Measurements from ENCODE around the gene RAP1GAP2. TPM values are rescaled to one million over a fixed set of nuclear protein-coding genes. Genes with fewer than 3 reads are reported as not detected.

RAP1GAP2 gene
- polyA plus RNA-seq, 1 donor: 21.3 TPM

DNA sequence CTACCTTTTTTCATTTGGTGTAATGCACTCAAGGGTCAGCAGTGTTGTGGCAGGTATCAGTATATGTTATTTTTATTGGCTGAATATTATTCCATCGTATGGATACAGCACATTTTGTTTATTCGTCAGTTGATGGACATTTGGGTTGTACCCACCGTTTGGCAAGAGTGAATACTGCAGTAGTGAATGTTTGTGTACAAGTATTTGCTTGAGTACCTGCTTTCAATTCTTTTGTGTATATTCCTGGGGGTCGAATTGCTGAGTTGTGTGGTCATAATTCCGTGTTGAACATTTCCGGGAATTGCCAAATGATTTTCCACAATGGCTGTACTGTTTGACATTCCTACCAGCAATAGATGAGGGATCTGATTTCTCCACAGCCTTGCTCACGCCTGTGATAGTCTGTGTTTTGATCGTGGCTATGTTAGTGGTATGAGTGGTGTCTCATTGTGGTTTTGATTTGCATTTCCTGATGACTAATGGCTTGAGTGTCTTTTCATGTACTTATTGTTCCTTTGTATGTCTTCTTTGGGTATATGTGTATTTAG, 158.7 kb downstream of the RAP1GAP2 start:
- H3K4me3 ChIP-seq (ENCODE audit: low read length): no peak overlapping the region
- no peak for DNase-seq
- H3K4me1 ChIP-seq (ENCODE audit: control insufficient read depth, insufficient read depth, low read length): peaks cover 3% of the 10 kb centered on the region
- peaks cover 3% of the 10 kb centered on the region for H3K36me3 ChIP-seq (ENCODE audit: control insufficient read depth, insufficient read depth, low read length)
- H3K9me3 ChIP-seq (ENCODE audit: control insufficient read depth, low read depth, low read length): no peaks in the 10 kb centered on the region
- no peaks in the 10 kb centered on the region for H3K27me3 ChIP-seq (ENCODE audit: control insufficient read depth, insufficient read depth, low read length)
- WGBS (ENCODE audit: insufficient coverage, low lambda C conversion rate): 67% methylated on average over 1 of the region's 8 CpGs
- H3K27ac ChIP-seq (ENCODE audit: low read length): no peak overlapping the region

DNA sequence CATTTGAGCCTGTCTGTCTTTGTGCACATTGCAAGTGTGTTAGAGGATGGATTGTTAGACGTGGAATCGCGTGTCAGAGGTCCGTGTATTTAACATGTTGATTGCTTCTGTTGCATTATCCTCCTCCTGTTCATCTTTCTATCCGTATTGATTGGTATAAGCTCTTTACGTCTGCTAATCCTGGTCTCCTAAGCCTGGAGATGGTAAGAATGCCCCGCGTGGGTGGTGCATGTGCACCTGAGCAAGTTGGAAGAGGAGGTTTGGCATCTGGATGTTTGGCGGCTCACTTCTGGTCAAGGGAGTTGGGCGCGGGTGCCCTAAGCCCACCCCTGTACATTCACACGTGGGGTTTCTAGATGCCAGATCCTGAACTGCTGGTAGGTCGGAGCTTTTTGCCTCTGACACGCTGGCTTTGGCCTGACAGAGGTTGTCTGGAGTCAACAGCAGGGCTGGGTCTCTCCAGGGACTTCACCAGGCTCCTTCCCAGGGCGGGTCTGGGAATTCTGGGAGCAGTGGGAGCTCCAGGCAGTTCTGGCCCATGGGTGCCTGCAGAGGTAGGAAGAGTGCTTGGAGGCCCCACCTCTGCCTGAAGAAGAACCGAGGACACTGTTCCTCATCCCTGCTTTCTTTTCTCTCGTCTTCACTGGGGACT, 159.8 kb downstream of the RAP1GAP2 start:
- DNase-seq: no peak
- 90% methylated on average over 4 of the region's 17 CpGs for WGBS (ENCODE audit: insufficient coverage, low lambda C conversion rate)
- H3K27ac ChIP-seq (ENCODE audit: low read length): no peak overlapping the region
- no peaks in the 10 kb centered on the region for H3K9me3 ChIP-seq (ENCODE audit: control insufficient read depth, low read depth, low read length)
- H3K4me1 ChIP-seq (ENCODE audit: control insufficient read depth, insufficient read depth, low read length): peaks cover 9% of the 10 kb centered on the region
- no peak overlapping the region for H3K4me3 ChIP-seq (ENCODE audit: low read length)
- H3K36me3 ChIP-seq (ENCODE audit: control insufficient read depth, insufficient read depth, low read length): peaks cover under 1% of the 10 kb centered on the region
- no peaks in the 10 kb centered on the region for H3K27me3 ChIP-seq (ENCODE audit: control insufficient read depth, insufficient read depth, low read length)

DNA sequence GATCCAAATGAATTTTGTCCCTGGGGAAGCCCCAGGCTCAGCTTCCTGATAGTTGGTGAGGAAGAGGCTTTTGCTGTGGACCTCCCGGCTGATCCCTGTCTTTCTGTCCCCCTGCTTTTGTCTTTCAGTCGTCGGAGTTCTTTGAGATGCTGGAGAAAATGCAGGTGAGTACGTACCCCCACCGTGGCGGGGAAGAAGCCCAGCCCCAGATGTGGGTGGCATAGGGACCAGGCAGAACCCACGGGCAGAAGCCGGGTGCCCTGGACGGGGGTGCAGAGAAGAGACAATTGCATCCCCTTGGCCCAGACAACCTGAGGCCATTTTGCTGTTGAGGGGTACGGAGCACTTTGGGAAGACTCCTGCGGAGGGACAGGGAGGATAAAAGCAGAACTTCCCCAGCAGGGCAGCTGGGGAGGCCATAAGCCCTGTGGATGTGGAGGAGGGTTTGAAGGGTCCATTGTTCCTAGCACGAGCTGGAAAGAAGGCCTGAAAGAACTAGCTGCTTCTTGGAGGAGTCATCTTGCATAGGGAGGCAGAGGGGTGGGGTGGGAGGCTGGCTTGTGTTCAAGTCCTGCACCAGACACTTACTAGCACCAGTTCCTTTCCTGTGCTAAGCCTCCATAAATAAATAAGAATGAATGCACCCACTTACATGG, 161.5 kb downstream of the RAP1GAP2 start:
- DNase-seq: no peak
- no CpG with 5 or more reads among the region's 12 CpGs for WGBS (ENCODE audit: insufficient coverage, low lambda C conversion rate)
- Histone ChIP-seq H3K4me3 (ENCODE audit: low read length) (no peak overlapping the region), H3K36me3 (ENCODE audit: control insufficient read depth, insufficient read depth, low read length) (no peaks in the 10 kb centered on the region), H3K9me3 (ENCODE audit: control insufficient read depth, low read depth, low read length) (no peaks in the 10 kb centered on the region), H3K4me1 (ENCODE audit: control insufficient read depth, insufficient read depth, low read length) (peaks cover 9% of the 10 kb centered on the region), H3K27ac (ENCODE audit: low read length) (no peak overlapping the region), H3K27me3 (ENCODE audit: control insufficient read depth, insufficient read depth, low read length) (no peaks in the 10 kb centered on the region)

DNA sequence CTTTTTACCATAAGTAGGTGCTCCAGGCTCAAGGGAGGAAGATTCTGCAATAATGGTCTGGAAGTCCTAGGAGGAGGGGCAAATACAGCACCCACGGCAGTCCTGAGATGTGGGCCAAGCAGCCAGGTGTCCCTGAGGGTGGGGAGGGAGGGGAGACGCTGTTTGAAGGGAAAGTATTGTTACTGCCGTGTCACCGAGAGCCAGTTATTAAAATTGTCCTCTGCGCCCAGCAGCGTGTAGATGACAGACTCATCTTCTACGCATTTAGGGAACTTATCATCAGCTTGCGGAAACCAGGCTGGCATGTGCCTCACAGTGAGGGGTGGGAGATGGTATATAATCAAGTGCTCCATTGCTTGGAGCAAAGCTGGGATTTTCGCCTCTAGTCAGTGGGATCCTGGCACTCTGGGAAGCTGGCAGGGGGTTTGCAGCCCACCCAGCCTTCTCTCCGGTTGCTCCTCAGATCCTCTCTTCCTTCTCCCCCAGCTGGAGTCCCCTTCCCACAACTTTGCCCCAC, 162.5 kb downstream of the RAP1GAP2 start:
- Histone ChIP-seq H3K36me3 (ENCODE audit: control insufficient read depth, insufficient read depth, low read length) (peaks cover 3% of the 10 kb centered on the region), H3K27me3 (ENCODE audit: control insufficient read depth, insufficient read depth, low read length) (no peaks in the 10 kb centered on the region), H3K27ac (ENCODE audit: low read length) (no peak overlapping the region), H3K9me3 (ENCODE audit: control insufficient read depth, low read depth, low read length) (no peaks in the 10 kb centered on the region), H3K4me1 (ENCODE audit: control insufficient read depth, insufficient read depth, low read length) (peaks cover 9% of the 10 kb centered on the region), H3K4me3 (ENCODE audit: low read length) (no peak overlapping the region)
- DNase-seq: no peak
- no CpG with 5 or more reads among the region's 10 CpGs for WGBS (ENCODE audit: insufficient coverage, low lambda C conversion rate)

DNA sequence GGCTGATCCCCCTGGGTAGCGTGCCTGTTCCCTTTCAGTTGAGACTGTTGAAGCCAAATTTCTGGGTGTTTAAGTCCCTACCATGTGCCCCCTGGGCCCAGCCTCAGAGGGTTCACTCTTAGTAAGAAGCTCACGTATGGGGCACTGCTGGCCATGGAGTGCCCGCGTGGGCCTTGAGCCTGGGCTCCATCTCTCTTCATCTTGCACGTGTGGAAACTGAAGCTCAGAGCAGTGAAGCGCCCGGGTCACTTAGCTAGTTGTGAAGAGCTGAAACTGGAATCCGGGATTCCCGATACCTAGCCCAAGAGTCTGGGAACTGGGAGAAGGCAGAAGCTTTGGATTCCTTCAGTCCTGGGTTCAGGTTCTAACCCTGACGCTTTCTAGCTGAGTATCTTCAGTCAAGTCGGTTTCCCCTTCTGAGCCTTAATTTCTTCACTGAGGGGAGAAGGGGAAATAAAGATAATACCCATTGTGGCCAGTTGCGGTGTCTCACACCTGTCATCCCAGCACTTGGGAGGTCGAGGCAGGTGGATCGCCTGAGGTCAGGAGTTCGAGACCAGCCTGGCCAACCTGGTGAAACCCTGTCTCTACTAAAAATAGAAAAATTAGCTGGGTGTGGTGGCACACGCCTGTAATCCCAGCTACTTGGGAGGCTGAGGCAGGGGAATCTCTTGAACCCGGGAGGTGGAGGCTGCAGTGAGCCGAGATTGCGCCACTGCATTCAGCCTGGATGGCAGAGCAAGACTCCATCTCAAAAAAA, 163.3 kb downstream of the RAP1GAP2 start:
- H3K4me1 ChIP-seq (ENCODE audit: control insufficient read depth, insufficient read depth, low read length): peaks cover 9% of the 10 kb centered on the region

DNA sequence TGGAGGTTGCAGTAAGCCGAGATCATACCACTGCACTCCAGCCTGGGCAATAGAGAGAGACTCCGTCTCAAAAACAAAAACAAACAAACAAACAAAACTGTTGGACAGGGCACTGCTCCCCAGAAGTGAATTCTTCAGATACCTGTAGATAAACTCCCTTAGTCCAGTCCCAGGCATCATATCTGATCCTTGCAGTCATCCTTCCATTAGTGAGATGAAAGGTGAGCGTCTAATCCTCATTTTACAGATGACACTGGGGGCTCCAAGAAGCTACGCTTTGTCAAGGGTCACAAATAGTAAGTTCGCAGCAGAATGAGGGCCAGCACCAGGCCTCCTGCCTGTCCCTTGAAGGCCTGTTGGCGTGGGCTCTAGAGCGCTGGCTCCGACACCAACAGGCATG, 165.2 kb downstream of the RAP1GAP2 start:
- H3K27me3 ChIP-seq (ENCODE audit: control insufficient read depth, insufficient read depth, low read length): no peaks in the 10 kb centered on the region
- no peak overlapping the region for H3K27ac ChIP-seq (ENCODE audit: low read length)
- no peaks in the 10 kb centered on the region for H3K9me3 ChIP-seq (ENCODE audit: control insufficient read depth, low read depth, low read length)
- WGBS (ENCODE audit: insufficient coverage, low lambda C conversion rate): no CpG with 5 or more reads among the region's 8 CpGs
- no peak for DNase-seq
- peaks cover 9% of the 10 kb centered on the region for H3K4me1 ChIP-seq (ENCODE audit: control insufficient read depth, insufficient read depth, low read length)
- H3K4me3 ChIP-seq (ENCODE audit: low read length): no peak overlapping the region
- peaks cover 9% of the 10 kb centered on the region for H3K36me3 ChIP-seq (ENCODE audit: control insufficient read depth, insufficient read depth, low read length)

More for the DNA sequence above, 163.3 kb downstream of the RAP1GAP2 start:
- Histone ChIP-seq H3K27ac (ENCODE audit: low read length) (no peak overlapping the region), H3K27me3 (ENCODE audit: control insufficient read depth, insufficient read depth, low read length) (no peaks in the 10 kb centered on the region), H3K4me3 (ENCODE audit: low read length) (no peak overlapping the region), H3K36me3 (ENCODE audit: control insufficient read depth, insufficient read depth, low read length) (peaks cover 3% of the 10 kb centered on the region), H3K9me3 (ENCODE audit: control insufficient read depth, low read depth, low read length) (no peaks in the 10 kb centered on the region)
- no CpG with 5 or more reads among the region's 19 CpGs for WGBS (ENCODE audit: insufficient coverage, low lambda C conversion rate)
- no peak for DNase-seq

DNA sequence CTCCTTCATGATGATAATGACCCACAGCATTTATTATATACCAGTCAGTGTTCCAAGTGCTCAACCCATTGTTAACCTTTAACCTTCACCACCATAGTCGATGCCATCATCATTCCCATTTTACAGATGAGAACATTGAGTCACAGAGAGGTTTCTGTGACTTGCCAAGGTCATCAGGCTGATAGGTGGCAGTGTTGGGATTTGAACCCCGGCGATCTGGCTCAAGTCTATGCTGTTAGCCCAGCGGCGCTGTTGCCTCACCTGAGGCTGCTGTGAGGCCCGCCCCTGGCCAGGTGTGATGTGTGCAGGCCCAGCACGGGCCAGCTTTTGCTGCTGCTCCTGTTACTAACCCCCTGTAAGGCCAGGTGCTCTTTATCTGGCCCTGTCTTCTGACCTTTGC, 166.0 kb downstream of the RAP1GAP2 start:
- DNase-seq: no peak
- H3K27ac ChIP-seq (ENCODE audit: low read length): no peak overlapping the region
- peaks cover 9% of the 10 kb centered on the region for H3K36me3 ChIP-seq (ENCODE audit: control insufficient read depth, insufficient read depth, low read length)
- H3K4me3 ChIP-seq (ENCODE audit: low read length): no peak overlapping the region
- no peaks in the 10 kb centered on the region for H3K27me3 ChIP-seq (ENCODE audit: control insufficient read depth, insufficient read depth, low read length)
- peaks cover 9% of the 10 kb centered on the region for H3K4me1 ChIP-seq (ENCODE audit: control insufficient read depth, insufficient read depth, low read length)
- no CpG with 5 or more reads among the region's 7 CpGs for WGBS (ENCODE audit: insufficient coverage, low lambda C conversion rate)
- H3K9me3 ChIP-seq (ENCODE audit: control insufficient read depth, low read depth, low read length): no peaks in the 10 kb centered on the region

DNA sequence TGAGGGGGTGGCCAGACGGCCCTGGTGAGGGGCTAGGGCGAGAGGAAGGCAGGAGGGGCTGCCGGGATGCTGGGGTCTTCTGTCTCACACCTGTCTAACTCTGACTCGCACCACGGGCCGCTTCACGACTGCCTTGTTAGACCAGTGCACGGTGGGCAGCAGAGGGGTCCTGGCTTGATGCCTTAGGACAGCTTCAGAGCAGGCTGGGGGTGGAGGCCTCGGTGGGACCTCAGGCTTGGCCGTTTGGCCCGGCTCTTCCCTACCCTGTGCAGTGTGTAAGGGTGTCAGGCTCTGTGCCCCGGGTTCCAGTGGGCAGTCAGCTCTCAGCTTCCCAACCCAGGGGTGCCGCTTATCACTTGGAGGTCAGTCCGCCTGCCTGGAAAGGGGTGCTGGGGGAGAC, 166.5 kb downstream of the RAP1GAP2 start:
- no CpG with 5 or more reads among the region's 14 CpGs for WGBS (ENCODE audit: insufficient coverage, low lambda C conversion rate)
- Histone ChIP-seq H3K4me1 (ENCODE audit: control insufficient read depth, insufficient read depth, low read length) (peaks cover 9% of the 10 kb centered on the region), H3K27ac (ENCODE audit: low read length) (no peak overlapping the region), H3K36me3 (ENCODE audit: control insufficient read depth, insufficient read depth, low read length) (peaks cover 12% of the 10 kb centered on the region), H3K4me3 (ENCODE audit: low read length) (no peak overlapping the region), H3K27me3 (ENCODE audit: control insufficient read depth, insufficient read depth, low read length) (no peaks in the 10 kb centered on the region), H3K9me3 (ENCODE audit: control insufficient read depth, low read depth, low read length) (no peaks in the 10 kb centered on the region)
- DNase-seq: no peak

DNA sequence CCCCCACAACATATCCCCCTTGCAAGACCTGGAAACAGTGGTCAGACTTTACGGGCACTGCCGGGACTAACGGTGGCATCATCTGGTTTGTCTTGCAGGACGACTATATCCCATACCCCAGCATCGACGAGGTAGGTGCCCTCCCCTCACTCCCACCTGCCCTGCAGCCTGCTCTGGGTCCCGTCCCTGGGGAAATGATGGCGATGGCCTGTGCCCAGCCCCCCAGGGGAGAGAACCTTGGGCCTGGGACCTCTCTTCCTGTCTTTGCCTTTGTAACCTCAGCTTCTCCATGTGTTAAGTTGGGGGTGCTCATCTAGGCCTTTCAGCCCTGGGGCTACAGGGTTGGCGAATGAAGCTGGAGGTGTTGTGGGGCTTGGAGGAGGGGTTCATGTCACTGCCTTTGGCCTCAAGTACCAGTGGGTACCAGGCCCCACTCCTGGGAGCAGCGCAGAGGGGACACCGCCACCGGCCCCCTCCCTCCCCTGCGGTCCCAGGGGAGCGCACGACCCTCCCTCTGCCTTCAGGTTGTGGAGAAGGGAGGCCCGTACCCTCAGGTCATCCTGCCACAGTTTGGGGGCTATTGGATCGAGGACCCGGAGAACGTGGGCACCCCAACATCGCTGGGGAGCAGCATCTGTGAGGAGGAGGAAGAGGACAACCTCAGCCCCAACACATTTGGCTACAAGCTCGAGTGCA, 167.2 kb downstream of the RAP1GAP2 start:
- Histone ChIP-seq H3K4me1 (ENCODE audit: control insufficient read depth, insufficient read depth, low read length) (peaks cover 9% of the 10 kb centered on the region), H3K27ac (ENCODE audit: low read length) (no peak overlapping the region), H3K27me3 (ENCODE audit: control insufficient read depth, insufficient read depth, low read length) (no peaks in the 10 kb centered on the region), H3K36me3 (ENCODE audit: control insufficient read depth, insufficient read depth, low read length) (peaks cover 12% of the 10 kb centered on the region), H3K9me3 (ENCODE audit: control insufficient read depth, low read depth, low read length) (no peaks in the 10 kb centered on the region), H3K4me3 (ENCODE audit: low read length) (no peak overlapping the region)
- DNase-seq: no peak
- WGBS (ENCODE audit: insufficient coverage, low lambda C conversion rate): no CpG with 5 or more reads among the region's 21 CpGs

DNA sequence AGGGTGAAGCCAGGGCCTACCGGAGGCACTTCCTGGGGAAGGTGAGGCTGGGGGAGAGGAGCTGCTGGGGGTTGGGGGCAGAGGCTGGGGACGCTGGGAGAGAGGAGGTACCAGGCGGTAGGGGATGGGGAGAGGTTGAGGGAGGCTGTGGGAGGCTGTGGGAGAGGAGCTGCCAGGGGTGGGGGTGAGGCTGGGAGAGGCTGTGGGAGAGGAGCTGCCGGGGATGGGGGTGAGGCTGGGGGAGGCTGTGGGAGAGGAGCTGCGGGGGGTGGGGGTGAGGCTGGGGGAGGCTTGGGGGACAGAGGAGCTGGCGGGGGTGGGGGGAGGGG, 167.8 kb downstream of the RAP1GAP2 start:
- H3K9me3 ChIP-seq (ENCODE audit: control insufficient read depth, low read depth, low read length): no peaks in the 10 kb centered on the region
- no peak for DNase-seq
- peaks cover 9% of the 10 kb centered on the region for H3K4me1 ChIP-seq (ENCODE audit: control insufficient read depth, insufficient read depth, low read length)
- H3K27me3 ChIP-seq (ENCODE audit: control insufficient read depth, insufficient read depth, low read length): no peaks in the 10 kb centered on the region
- no peak overlapping the region for H3K4me3 ChIP-seq (ENCODE audit: low read length)
- H3K27ac ChIP-seq (ENCODE audit: low read length): no peak overlapping the region
- peaks cover 12% of the 10 kb centered on the region for H3K36me3 ChIP-seq (ENCODE audit: control insufficient read depth, insufficient read depth, low read length)
- WGBS (ENCODE audit: insufficient coverage, low lambda C conversion rate): no CpG with 5 or more reads among the region's 6 CpGs

Measured in large intestine (tissue), 3 donors.